HEK293T (cell line): Measurements from ENCODE around the gene DYNLT2B.

ENCODE experiments used
- ARNT ChIP-seq: fragments of 450-650 bp; IDR thresholded peaks from 2 replicates; pipeline ENCODE4 v1.6.1; 2017; ENCODE audit warnings: mild to moderate bottlenecking
- BHLHE40 ChIP-seq: fragments of 450-650 bp; IDR thresholded peaks from 2 replicates; pipeline ENCODE4 v1.6.1; 2016; ENCODE audit warnings: mild to moderate bottlenecking, moderate library complexity, borderline replicate concordance
- CTBP1 ChIP-seq: fragments of 450-650 bp; IDR thresholded peaks from 2 replicates; pipeline ENCODE4 v1.6.1; 2016; ENCODE audit warnings: borderline replicate concordance
- ELF4 ChIP-seq: fragments of 450-650 bp; IDR thresholded peaks from 2 replicates; pipeline ENCODE4 v1.6.1; 2017; ENCODE audit warnings: antibody characterized with exemption
- FOXA1 ChIP-seq: fragments of 450-650 bp; IDR thresholded peaks from 2 replicates; pipeline ENCODE4 v1.6.1; 2016; ENCODE audit warnings: mild to moderate bottlenecking
- FOXK2 ChIP-seq: fragments of 450-650 bp; IDR thresholded peaks from 2 replicates; pipeline ENCODE4 v1.6.1; 2016; ENCODE audit warnings: mild to moderate bottlenecking
- FOXM1 ChIP-seq: fragments of 450-650 bp; IDR thresholded peaks from 2 replicates; pipeline ENCODE4 v1.6.1; 2017; ENCODE audit warnings: mild to moderate bottlenecking, borderline replicate concordance
- HDGF ChIP-seq: fragments of 450-650 bp; IDR thresholded peaks from 2 replicates; pipeline ENCODE4 v1.6.1; 2017; ENCODE audit warnings: antibody characterized with exemption, borderline replicate concordance
- L3MBTL2 ChIP-seq: fragments of 450-650 bp; conservative IDR thresholded peaks from 2 replicates; pipeline ENCODE4 v1.6.1; 2016; ENCODE audit warnings: mild to moderate bottlenecking
- PKNOX1 ChIP-seq: fragments of 450-650 bp; IDR thresholded peaks from 2 replicates; pipeline ENCODE4 v1.6.1; 2016
- SP1 ChIP-seq: fragments of 450-650 bp; IDR thresholded peaks from 2 replicates; pipeline ENCODE4 v1.6.1; 2017
- SUZ12 ChIP-seq: fragments of 450-650 bp; IDR thresholded peaks from 2 replicates; pipeline ENCODE4 v1.6.1; 2016; ENCODE audit warnings: mild to moderate bottlenecking
- TARDBP ChIP-seq: fragments of 450-650 bp; IDR thresholded peaks from 2 replicates; pipeline ENCODE4 v1.6.1; 2016
- ZNF384 ChIP-seq: fragments of 450-650 bp; IDR thresholded peaks from 2 replicates; pipeline ENCODE4 v1.6.1; 2016

GRCh38 chr3:196274585-196274984 is 43.5 kb downstream of the DYNLT2B start:
- TF ChIP-seq ARNT (no peak), SUZ12 (no peak), PKNOX1 (no peak), ELF4 (no peak), FOXA1 (no peak), SP1 (no peak), FOXK2 (no peak), HDGF (no peak), BHLHE40 (no peak), ZNF384 (no peak), L3MBTL2 (no peak), CTBP1 (no peak), FOXM1 (no peak), TARDBP (no peak)
